Endodermal cell (in vitro differentiated cells): ENCODE measurements around the gene CELF2. TPM values are rescaled to one million over a fixed set of nuclear protein-coding genes. Genes with fewer than 3 reads are reported as not detected.

Experiments
- DNase-seq: peaks from one replicate; pipeline ENCODE4 v3.0.0-alpha.2; 2017
- H3K27ac ChIP-seq: 2 replicates; pipeline ENCODE4 v1.5.1; 2013; ENCODE audit warnings: mild to moderate bottlenecking, low read depth, low read length, moderate library complexity
- H3K27me3 ChIP-seq: 2 replicates; pipeline ENCODE4 v1.6.1; 2013; ENCODE audit warnings: mild to moderate bottlenecking, low read length, moderate library complexity; ENCODE audit not compliant: insufficient read depth, control insufficient read depth, poor library complexity, severe bottlenecking
- H3K36me3 ChIP-seq: 2 replicates; pipeline ENCODE4 v1.7.0; 2013; ENCODE audit warnings: mild to moderate bottlenecking, low read length, moderate library complexity; ENCODE audit not compliant: control insufficient read depth, insufficient read depth
- H3K4me1 ChIP-seq: one replicate; pipeline ENCODE4 v1.7.0; 2013; ENCODE audit warnings: low read length; ENCODE audit not compliant: control insufficient read depth, insufficient read depth
- H3K4me3 ChIP-seq: 2 replicates; pipeline ENCODE4 v1.5.1; 2013; ENCODE audit warnings: mild to moderate bottlenecking, low read length, moderate library complexity
- H3K9ac ChIP-seq: 2 replicates; pipeline ENCODE4 v1.6.1; 2013; ENCODE audit warnings: mild to moderate bottlenecking, low read length, moderate library complexity; ENCODE audit not compliant: poor library complexity, severe bottlenecking; ENCODE audit errors: extremely low read depth
- H3K9me3 ChIP-seq: 2 replicates; pipeline ENCODE4 v1.6.1; 2013; ENCODE audit warnings: mild to moderate bottlenecking, low read length, moderate library complexity; ENCODE audit not compliant: control insufficient read depth
- H3K27ac Mint-ChIP-seq: 2 replicates; pipeline ENCODE4 v1.8.0; 2020; ENCODE audit warnings: mixed read lengths
- H3K27me3 Mint-ChIP-seq: 2 replicates; pipeline ENCODE4 v1.8.0; 2021; ENCODE audit warnings: mild to moderate bottlenecking, mixed read lengths; ENCODE audit not compliant: insufficient read depth
- H3K36me3 Mint-ChIP-seq: 2 replicates; pipeline ENCODE4 v1.8.0; 2020; ENCODE audit warnings: low read depth, mixed read lengths
- H3K4me1 Mint-ChIP-seq: 2 replicates; pipeline ENCODE4 v1.8.0; 2020; ENCODE audit warnings: mixed read lengths
- H3K4me3 Mint-ChIP-seq: 2 replicates; pipeline ENCODE4 v1.8.0; 2020; ENCODE audit warnings: mild to moderate bottlenecking, moderate library complexity, mixed read lengths
- H3K9me3 Mint-ChIP-seq: 2 replicates; pipeline ENCODE4 v1.8.0; 2020; ENCODE audit warnings: mild to moderate bottlenecking, mixed read lengths
- WGBS, 2 experiments: methylation state at CpG; one replicate each; pipeline versions ENCODE4 v1.1.5 to v1.1.7; 2013; ENCODE audit warnings: missing lambda C conversion rate in 2 of 2, mixed read lengths in 1 of 2; ENCODE audit not compliant: insufficient coverage in 1 of 2, insufficient read length in 1 of 2; 5-methylcytosine and 5-hydroxymethylcytosine counted together
- total RNA-seq, 2 donors: library from RNA; stranded (reverse); fragmentation: NEBNext Ultra II Directional in 1 of 2; extraction: Animal tissue kit (Norgen Biotek cat#: 25700) in 1 of 2; gene quantifications; 2 replicates in 1 of 2; 3 replicates in 1 of 2; pipeline ENCODE4 v1.2.1, GENCODE V29; 2021
- TF ChIP-seq, protein P1 (sequence below): fragments of 200-600 bp; sonication (generic); conservative IDR thresholded peaks from 2 replicates; pipeline ENCODE4 v1.5.0; 2021; ENCODE audit warnings: antibody characterized with exemption, mild to moderate bottlenecking

Gene CELF2
- total RNA-seq, 2 donors from 2014 or later, result 79.9 to 96.1 TPM

DNA sequence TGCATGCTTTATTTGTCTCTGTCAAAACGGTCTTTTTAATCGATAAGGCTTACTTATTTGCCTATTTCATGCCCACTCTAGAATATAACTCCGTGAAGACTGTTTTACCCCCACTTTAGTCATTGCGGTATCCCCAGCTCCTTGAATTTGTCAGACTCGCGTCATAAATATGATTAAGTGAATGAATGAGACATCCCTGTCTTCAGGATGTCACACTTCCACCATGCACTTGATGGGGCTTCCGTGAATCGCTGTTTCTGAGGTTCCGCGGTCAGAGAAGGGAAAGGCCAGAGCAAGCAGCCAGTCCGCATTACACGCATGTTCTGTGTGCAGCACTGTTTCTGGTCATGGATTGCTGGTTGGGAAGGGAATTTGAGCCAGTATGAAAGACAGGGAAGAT lies 138.8 kb downstream of the CELF2 start:
- H3K9me3 Mint-ChIP-seq, result peaks cover 4% of the 10 kb centered on the region
- Histone ChIP-seq H3K9me3 (peaks cover 5% of the 10 kb centered on the region), H3K4me3 (no peak overlapping the region), H3K9ac (no peak overlapping the region), H3K27me3 (no peaks in the 10 kb centered on the region), H3K4me1 (peaks cover 9% of the 10 kb centered on the region), H3K36me3 (peaks cover 25% of the 10 kb centered on the region), H3K27ac (no peak overlapping the region)
- H3K36me3 Mint-ChIP-seq, result peaks cover 18% of the 10 kb centered on the region
- no peak overlapping the region for H3K4me3 Mint-ChIP-seq
- H3K27ac Mint-ChIP-seq, result no peak overlapping the region
- TF ChIP-seq, protein P1, sequence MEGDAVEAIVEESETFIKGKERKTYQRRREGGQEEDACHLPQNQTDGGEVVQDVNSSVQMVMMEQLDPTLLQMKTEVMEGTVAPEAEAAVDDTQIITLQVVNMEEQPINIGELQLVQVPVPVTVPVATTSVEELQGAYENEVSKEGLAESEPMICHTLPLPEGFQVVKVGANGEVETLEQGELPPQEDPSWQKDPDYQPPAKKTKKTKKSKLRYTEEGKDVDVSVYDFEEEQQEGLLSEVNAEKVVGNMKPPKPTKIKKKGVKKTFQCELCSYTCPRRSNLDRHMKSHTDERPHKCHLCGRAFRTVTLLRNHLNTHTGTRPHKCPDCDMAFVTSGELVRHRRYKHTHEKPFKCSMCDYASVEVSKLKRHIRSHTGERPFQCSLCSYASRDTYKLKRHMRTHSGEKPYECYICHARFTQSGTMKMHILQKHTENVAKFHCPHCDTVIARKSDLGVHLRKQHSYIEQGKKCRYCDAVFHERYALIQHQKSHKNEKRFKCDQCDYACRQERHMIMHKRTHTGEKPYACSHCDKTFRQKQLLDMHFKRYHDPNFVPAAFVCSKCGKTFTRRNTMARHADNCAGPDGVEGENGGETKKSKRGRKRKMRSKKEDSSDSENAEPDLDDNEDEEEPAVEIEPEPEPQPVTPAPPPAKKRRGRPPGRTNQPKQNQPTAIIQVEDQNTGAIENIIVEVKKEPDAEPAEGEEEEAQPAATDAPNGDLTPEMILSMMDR, result no peak
- H3K27me3 Mint-ChIP-seq, result no peaks in the 10 kb centered on the region
- 96 to 98% methylated on average over 10 to 12 of the region's 12 CpGs for WGBS, 2 experiments
- DNase-seq, result no peak
- H3K4me1 Mint-ChIP-seq, result peaks cover 44% of the 10 kb centered on the region

DNA sequence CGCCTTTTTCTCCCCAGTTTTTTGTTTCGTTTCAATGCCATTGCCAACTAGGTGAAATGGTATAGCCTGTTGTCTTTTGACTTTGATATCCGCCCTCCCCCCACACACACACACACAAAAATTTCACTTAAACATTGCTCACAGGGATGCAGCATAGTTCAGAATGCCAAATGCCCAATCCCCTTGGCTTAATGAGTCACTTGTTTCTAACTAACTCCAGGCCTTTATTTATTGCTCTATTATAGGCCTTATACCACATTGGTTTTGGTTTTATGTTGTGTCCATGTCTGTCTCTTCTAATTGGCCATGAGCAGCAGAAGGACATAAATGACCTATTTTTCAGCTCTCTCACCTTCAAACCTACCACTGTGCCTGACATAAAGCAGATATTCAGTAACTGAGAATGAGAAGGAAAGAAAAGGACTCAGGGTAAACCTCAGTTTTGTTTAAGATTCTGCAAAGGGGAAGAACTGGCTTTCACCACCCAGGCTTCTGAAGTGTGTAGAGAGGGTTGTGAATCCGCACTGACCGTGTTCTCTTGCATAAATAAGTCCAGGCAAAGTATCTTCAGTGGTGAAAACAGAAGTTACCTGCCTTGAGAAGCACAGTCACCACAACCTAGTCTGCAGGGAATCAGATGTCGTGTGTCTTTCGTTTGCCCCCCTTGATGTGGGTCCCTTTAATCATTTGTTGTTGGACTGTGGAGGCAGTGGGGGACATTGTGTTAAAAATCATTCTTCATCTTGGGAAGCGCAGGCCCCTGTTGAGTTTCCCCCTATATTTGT lies 139.8 kb downstream of the CELF2 start:
- H3K36me3 ChIP-seq, result peaks cover 25% of the 10 kb centered on the region
- no peaks in the 10 kb centered on the region for H3K27me3 ChIP-seq
- no peak overlapping the region for H3K4me3 ChIP-seq
- H3K9me3 Mint-ChIP-seq, result peaks cover 12% of the 10 kb centered on the region
- H3K27ac Mint-ChIP-seq, result no peak overlapping the region
- H3K27ac ChIP-seq, result no peak overlapping the region
- peaks cover 9% of the 10 kb centered on the region for H3K4me1 ChIP-seq
- DNase-seq, result no peak
- H3K36me3 Mint-ChIP-seq, result peaks cover 28% of the 10 kb centered on the region
- H3K4me1 Mint-ChIP-seq, result peaks cover 43% of the 10 kb centered on the region
- H3K27me3 Mint-ChIP-seq, result peaks cover 2% of the 10 kb centered on the region
- TF ChIP-seq, protein P1, result no peak
- peaks cover 5% of the 10 kb centered on the region for H3K9me3 ChIP-seq
- no peak overlapping the region for H3K4me3 Mint-ChIP-seq
- WGBS, 2 experiments, result 94 to 100% methylated on average over 4 to 8 of the region's 8 CpGs
- H3K9ac ChIP-seq, result no peak overlapping the region

DNA sequence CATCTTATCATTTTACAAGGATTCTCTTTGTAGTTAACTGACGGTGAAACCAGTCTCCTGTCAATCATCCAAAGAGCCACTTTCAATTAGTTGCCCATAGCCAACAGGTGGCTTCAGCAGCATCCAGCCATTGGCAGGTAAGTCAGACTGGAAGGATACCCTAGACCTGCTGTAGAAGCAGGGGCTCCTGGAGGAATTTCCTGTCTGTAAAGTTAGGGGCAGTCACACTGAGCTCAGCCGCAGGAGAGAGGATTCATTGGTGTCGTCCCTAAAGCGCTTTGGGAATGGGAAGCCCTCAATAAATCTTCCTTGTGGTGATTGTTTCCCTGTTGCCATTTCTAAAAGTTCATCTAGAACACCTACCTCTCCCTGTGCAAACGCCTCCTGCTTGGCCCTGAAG lies 140.4 kb downstream of the CELF2 start:
- Mint-ChIP-seq H3K9me3 (peaks cover 12% of the 10 kb centered on the region), H3K4me3 (no peak overlapping the region), H3K27ac (no peak overlapping the region), H3K36me3 (peaks cover 28% of the 10 kb centered on the region), H3K4me1 (peaks cover 45% of the 10 kb centered on the region), H3K27me3 (peaks cover 2% of the 10 kb centered on the region)
- Histone ChIP-seq H3K36me3 (peaks cover 25% of the 10 kb centered on the region), H3K27me3 (no peaks in the 10 kb centered on the region), H3K4me3 (no peak overlapping the region), H3K27ac (no peak overlapping the region), H3K4me1 (peaks cover 13% of the 10 kb centered on the region), H3K9me3 (peaks cover 5% of the 10 kb centered on the region), H3K9ac (no peak overlapping the region)
- peak; percentile 32 for DNase-seq
- 93 to 100% methylated on average over 3 to 5 of the region's 5 CpGs for WGBS, 2 experiments
- TF ChIP-seq, protein P1, result no peak
